Ectodermal cell (in vitro differentiated cells): Measurements from ENCODE around the gene ZNF750.

ENCODE experiments used
- H3K27ac ChIP-seq: 2 replicates; pipeline ENCODE4 v1.7.0; 2013; ENCODE audit warnings: mild to moderate bottlenecking, low read depth, low read length; ENCODE audit not compliant: insufficient read depth, poor library complexity, severe bottlenecking
- H3K27me3 ChIP-seq: 2 replicates; pipeline ENCODE4 v1.7.0; 2013; ENCODE audit warnings: mild to moderate bottlenecking, low read length; ENCODE audit not compliant: insufficient read depth, control insufficient read depth, poor library complexity, severe bottlenecking
- H3K36me3 ChIP-seq: one replicate; pipeline ENCODE4 v1.7.0; 2013; ENCODE audit warnings: low read length; ENCODE audit not compliant: control insufficient read depth, insufficient read depth
- H3K4me1 ChIP-seq: one replicate; pipeline ENCODE4 v1.7.0; 2013; ENCODE audit warnings: low read length; ENCODE audit not compliant: control insufficient read depth, insufficient read depth
- H3K4me3 ChIP-seq: 2 replicates; pipeline ENCODE4 v1.7.0; 2013; ENCODE audit warnings: low read depth, low read length, control low read depth; ENCODE audit not compliant: insufficient read depth
- H3K9me3 ChIP-seq: 2 replicates; pipeline ENCODE4 v1.7.0; 2013; ENCODE audit warnings: mild to moderate bottlenecking, low read length, moderate library complexity; ENCODE audit not compliant: control insufficient read depth
- WGBS, 2 experiments: methylation state at CpG; one replicate each; pipeline ENCODE4 v1.1.7; 2013; ENCODE audit warnings: missing lambda C conversion rate in 2 of 2; 5-methylcytosine and 5-hydroxymethylcytosine counted together

Gene ZNF750

GRCh38 chr17:82859431-82860403 is 19.9 kb upstream of the ZNF750 start:
- WGBS, 2 experiments: 86 to 89% methylated on average over 23 of the region's 23 CpGs
- H3K36me3 ChIP-seq: no peaks in the 10 kb centered on the region
- H3K4me1 ChIP-seq: peaks cover 37% of the 10 kb centered on the region
- H3K27ac ChIP-seq: no peak overlapping the region
- no peaks in the 10 kb centered on the region for H3K27me3 ChIP-seq
- H3K4me3 ChIP-seq: no peak overlapping the region
- no peaks in the 10 kb centered on the region for H3K9me3 ChIP-seq

GRCh38 chr17:82858376-82859126 is 18.7 kb upstream of the ZNF750 start:
- H3K4me1 ChIP-seq: peaks cover 25% of the 10 kb centered on the region
- H3K9me3 ChIP-seq: no peaks in the 10 kb centered on the region
- H3K27ac ChIP-seq: no peak overlapping the region
- WGBS, 2 experiments: 89 to 91% methylated on average over 28 of the region's 28 CpGs
- no peak overlapping the region for H3K4me3 ChIP-seq
- H3K36me3 ChIP-seq: no peaks in the 10 kb centered on the region
- no peaks in the 10 kb centered on the region for H3K27me3 ChIP-seq

GRCh38 chr17:82856361-82856760 is 16.5 kb upstream of the ZNF750 start:
- H3K9me3 ChIP-seq: no peaks in the 10 kb centered on the region
- 90% methylated on average over 15 of the region's 15 CpGs for WGBS, 2 experiments
- H3K36me3 ChIP-seq: no peaks in the 10 kb centered on the region
- no peak overlapping the region for H3K4me3 ChIP-seq
- no peaks in the 10 kb centered on the region for H3K27me3 ChIP-seq
- peaks cover 12% of the 10 kb centered on the region for H3K4me1 ChIP-seq
- no peak overlapping the region for H3K27ac ChIP-seq

GRCh38 chr17:82854226-82854625 is 14.4 kb upstream of the ZNF750 start:
- Histone ChIP-seq H3K4me3 (no peak overlapping the region), H3K27ac (no peak overlapping the region), H3K27me3 (no peaks in the 10 kb centered on the region), H3K36me3 (no peaks in the 10 kb centered on the region), H3K4me1 (peaks cover 4% of the 10 kb centered on the region), H3K9me3 (no peaks in the 10 kb centered on the region)
- WGBS, 2 experiments: 97 to 98% methylated on average over 11 of the region's 11 CpGs

- Histone ChIP-seq H3K27me3 (no peaks in the 10 kb centered on the region), H3K36me3 (no peaks in the 10 kb centered on the region), H3K4me1 (no peaks in the 10 kb centered on the region), H3K4me3 (no peak overlapping the region), H3K9me3 (no peaks in the 10 kb centered on the region), H3K27ac (no peak overlapping the region)
- WGBS, 2 experiments: 89 to 95% methylated on average over 11 to 12 of the region's 12 CpGs
Measured at GRCh38 chr17:82851381-82851780, 11.6 kb upstream of the ZNF750 start.

GRCh38 chr17:82849076-82849945 is 9.5 kb upstream of the ZNF750 start:
- Histone ChIP-seq H3K27ac (no peak overlapping the region), H3K36me3 (no peaks in the 10 kb centered on the region), H3K4me3 (no peak overlapping the region), H3K27me3 (no peaks in the 10 kb centered on the region), H3K4me1 (no peaks in the 10 kb centered on the region), H3K9me3 (no peaks in the 10 kb centered on the region)
- 92 to 94% methylated on average over 33 of the region's 33 CpGs for WGBS, 2 experiments

GRCh38 chr17:82848022-82848592 is 8.3 kb upstream of the ZNF750 start:
- no peaks in the 10 kb centered on the region for H3K27me3 ChIP-seq
- H3K36me3 ChIP-seq: no peaks in the 10 kb centered on the region
- 92 to 93% methylated on average over 23 of the region's 23 CpGs for WGBS, 2 experiments
- no peak overlapping the region for H3K4me3 ChIP-seq
- no peak overlapping the region for H3K27ac ChIP-seq
- H3K9me3 ChIP-seq: no peaks in the 10 kb centered on the region
- H3K4me1 ChIP-seq: no peaks in the 10 kb centered on the region

- Histone ChIP-seq H3K9me3 (no peaks in the 10 kb centered on the region), H3K27ac (no peak overlapping the region)
- WGBS, 2 experiments: 87 to 90% methylated on average over 25 of the region's 25 CpGs
Measured at GRCh38 chr17:82846061-82846691, 6.4 kb upstream of the ZNF750 start.

GRCh38 chr17:82845163-82845807 is 5.5 kb upstream of the ZNF750 start:
- H3K36me3 ChIP-seq: no peaks in the 10 kb centered on the region
- H3K27ac ChIP-seq: no peak overlapping the region
- H3K27me3 ChIP-seq: no peaks in the 10 kb centered on the region
- peaks cover under 1% of the 10 kb centered on the region for H3K4me1 ChIP-seq
- no peaks in the 10 kb centered on the region for H3K9me3 ChIP-seq
- H3K4me3 ChIP-seq: no peak overlapping the region
- WGBS, 2 experiments: 88 to 91% methylated on average over 24 of the region's 24 CpGs

More at GRCh38 chr17:82846061-82846691, 6.4 kb upstream of the ZNF750 start:
- no peak overlapping the region for H3K4me3 ChIP-seq
- H3K4me1 ChIP-seq: no peaks in the 10 kb centered on the region
- no peaks in the 10 kb centered on the region for H3K36me3 ChIP-seq
- no peaks in the 10 kb centered on the region for H3K27me3 ChIP-seq
